HepG2 (cell line): ENCODE data around the gene ACKR3. TPM values are rescaled to one million over a fixed set of nuclear protein-coding genes. Genes with fewer than 3 reads are reported as not detected.

Source experiments
- ATAC-seq: fragments of 200-7000 bp; cut with Tn5 transposase; 3 replicates; pipeline ENCODE4 v1.9.1; 2020; ENCODE audit warnings: mild to moderate bottlenecking, moderate library complexity
- BruUV-seq: library from RNA; stranded (reverse); fragments of 400-500 nt; replicated peaks from 2 replicates; lab custom pipeline; 2021; lab: Mats Ljungman, UMichigan
- CTCF ChIA-PET: fragments of 300-600 bp; formaldehyde crosslinking; extraction: SDS; loops from one replicate; lab custom pipeline; 2021; ENCODE audit warnings: low total read pairs, inconsistent platforms, low intra/inter-chr PET ratio; lab: Yijun Ruan, JAX
- POLR2A ChIA-PET: fragments of 350-600 bp; sonication (Branson Sonifier 250); formaldehyde crosslinking; loops from one replicate; lab custom pipeline; 2020; ENCODE audit warnings: antibody characterized with exemption, inconsistent platforms; lab: Yijun Ruan, JAX
- DNase-seq: peaks from one replicate; pipeline ENCODE4 v3.0.0-alpha.2; 2015; ENCODE audit warnings: low spot score
- FAIRE-seq: peaks from 3 replicates; lab custom pipeline; 2011; peaks lifted over from hg19 to GRCh38; lab: Jason Lieb, UNC
- H2AFZ ChIP-seq: one replicate; pipeline ENCODE4 v1.6.1; 2011; ENCODE audit warnings: low read length, inconsistent platforms
- H3K27ac ChIP-seq: fragments of 300-600 bp; 3 replicates; pipeline ENCODE4 v1.8.0; 2011; ENCODE audit warnings: mixed run types, mild to moderate bottlenecking, mixed read lengths, low read length, inconsistent platforms; ENCODE audit not compliant: insufficient read depth; ENCODE audit errors: extremely low read length
- H3K27me3 ChIP-seq, 2 experiments: fragments of 200-600 bp in 1 of 2; 2 replicates in 1 of 2; 3 replicates in 1 of 2; pipeline versions ENCODE4 v1.6.0 to v1.8.0; 2011; ENCODE audit warnings: low read length in 2 of 2, mild to moderate bottlenecking in 2 of 2, moderate library complexity in 2 of 2, inconsistent platforms in 1 of 2; ENCODE audit not compliant: insufficient read depth in 2 of 2, control insufficient read depth in 1 of 2
- H3K36me3 ChIP-seq, 2 experiments: fragments of 200-600 bp in 1 of 2; replicated peaks in 1 of 2; 2 replicates in 1 of 2; 3 replicates in 1 of 2; pipeline versions ENCODE4 v1.5.1 to v1.8.0; 2011; ENCODE audit warnings: low read length in 2 of 2, inconsistent platforms in 1 of 2; ENCODE audit not compliant: insufficient read depth in 2 of 2, control insufficient read depth in 1 of 2
- H3K4me1 ChIP-seq: 2 replicates; pipeline ENCODE4 v1.5.1; 2012; ENCODE audit warnings: low read length, inconsistent platforms; ENCODE audit not compliant: insufficient read depth
- H3K4me2 ChIP-seq: 2 replicates; pipeline ENCODE4 v1.6.0; 2011; ENCODE audit warnings: low read depth, low read length, inconsistent platforms
- H3K4me3 ChIP-seq, 3 experiments: fragments of 200-600 bp in 1 of 3; sonication (generic), shearing (Covaris generic) in 1 of 3; replicated peaks in 1 of 3; 2 replicates each; pipeline ENCODE4 v1.5.1; 2011 to 2016; ENCODE audit warnings: low read length in 3 of 3, inconsistent platforms in 2 of 3, low read depth in 2 of 3, mild to moderate bottlenecking in 2 of 3, control low read depth in 1 of 3, mixed read lengths in 1 of 3; ENCODE audit not compliant: insufficient read depth in 1 of 3
- H3K79me2 ChIP-seq: one replicate; pipeline ENCODE4 v1.6.1; 2011; ENCODE audit warnings: low read length, inconsistent platforms; ENCODE audit not compliant: insufficient read depth
- H3K9ac ChIP-seq: 2 replicates; pipeline ENCODE4 v1.6.0; 2011; ENCODE audit warnings: mild to moderate bottlenecking, low read depth, low read length, inconsistent platforms; ENCODE audit not compliant: insufficient read depth
- H3K9me3 ChIP-seq: 2 replicates; pipeline ENCODE4 v1.5.1; 2012; ENCODE audit warnings: mild to moderate bottlenecking, low read length
- H4K20me1 ChIP-seq: 2 replicates; pipeline ENCODE4 v1.6.0; 2011; ENCODE audit warnings: inconsistent platforms, mild to moderate bottlenecking, low read length, moderate library complexity; ENCODE audit not compliant: insufficient read depth
- ARNTL ChIP-seq: sonication (generic); formaldehyde crosslinking; IDR thresholded peaks from 2 replicates; pipeline ENCODE4 v1.4.0; 2020; ENCODE audit warnings: mild to moderate bottlenecking, missing genetic modification reagents
- GABPB1 ChIP-seq: IDR thresholded peaks from 2 replicates; pipeline ENCODE4 v1.6.1; 2016; ENCODE audit warnings: mild to moderate bottlenecking, missing genetic modification reagents, moderate library complexity, missing compliant biosample characterization
- MIXL1 ChIP-seq: IDR thresholded peaks from 2 replicates; pipeline ENCODE4 v1.6.1; 2016
- SOX13 ChIP-seq, 3 experiments: fragments of 450-650 bp in 1 of 3; sonication (generic) in 1 of 3; formaldehyde crosslinking in 1 of 3; IDR thresholded peaks in 2 of 3; conservative IDR thresholded peaks in 1 of 3; 2 replicates each; pipeline versions ENCODE4 v1.5.0 to v1.6.1; 2016 to 2020; ENCODE audit warnings: antibody characterized with exemption in 1 of 3, mild to moderate bottlenecking in 1 of 3, missing compliant biosample characterization in 1 of 3, missing genetic modification reagents in 1 of 3, moderate library complexity in 1 of 3
- SP4 ChIP-seq: sonication (generic); formaldehyde crosslinking; IDR thresholded peaks from 2 replicates; pipeline ENCODE4 v1.8.1; 2023; ENCODE audit warnings: mild to moderate bottlenecking, missing genetic modification reagents
- TCF12 ChIP-seq, 2 experiments: fragments of 450-650 bp in 1 of 2; sonication (generic) in 1 of 2; formaldehyde crosslinking in 1 of 2; IDR thresholded peaks; 2 replicates each; pipeline versions ENCODE4 v1.6.1 to v1.8.0; 2017 to 2022; ENCODE audit warnings: antibody characterized with exemption in 1 of 2, mild to moderate bottlenecking in 1 of 2, missing genetic modification reagents in 1 of 2, moderate library complexity in 1 of 2
- TERF1 ChIP-seq: sonication (generic); formaldehyde crosslinking; IDR thresholded peaks from 2 replicates; pipeline ENCODE4 v1.8.0; 2022; ENCODE audit warnings: mild to moderate bottlenecking, missing genetic modification reagents, moderate library complexity
- ZBTB21 ChIP-seq: sonication (generic); formaldehyde crosslinking; IDR thresholded peaks from 2 replicates; pipeline ENCODE4 v1.4.0; 2020; ENCODE audit warnings: missing genetic modification reagents
- ZBTB7B ChIP-seq: sonication (generic); formaldehyde crosslinking; IDR thresholded peaks from 2 replicates; pipeline ENCODE4 v1.4.0; 2020; ENCODE audit warnings: missing genetic modification reagents
- ZC3H4 ChIP-seq: sonication (generic); formaldehyde crosslinking; IDR thresholded peaks from 2 replicates; pipeline ENCODE4 v1.4.0; 2020; ENCODE audit warnings: missing genetic modification reagents, borderline replicate concordance
- ZEB1 ChIP-seq: IDR thresholded peaks from 2 replicates; pipeline ENCODE4 v1.6.1; 2012; ENCODE audit warnings: mild to moderate bottlenecking, low read depth, inconsistent platforms; ENCODE audit not compliant: insufficient replicate concordance
- ZNF333 ChIP-seq: sonication (generic); formaldehyde crosslinking; IDR thresholded peaks from 2 replicates; pipeline ENCODE4 v1.4.0; 2020; ENCODE audit warnings: mild to moderate bottlenecking, missing genetic modification reagents, borderline replicate concordance
- ZNF737 ChIP-seq: sonication (generic); formaldehyde crosslinking; IDR thresholded peaks from 2 replicates; pipeline ENCODE4 v1.5.0; 2020; ENCODE audit warnings: missing genetic modification reagents, mild to moderate bottlenecking, borderline replicate concordance
- ZNF773 ChIP-seq: sonication (generic); formaldehyde crosslinking; IDR thresholded peaks from 2 replicates; pipeline ENCODE4 v1.4.0; 2020; ENCODE audit warnings: missing genetic modification reagents, borderline replicate concordance
- WGBS: methylation state at CpG from one replicate; pipeline ENCODE4 v1.1.6; 2017; ENCODE audit warnings: low lambda C conversion rate; 5-methylcytosine and 5-hydroxymethylcytosine counted together
- in situ Hi-C: cut with HindIII; loops from 2 replicates; pipeline ENCODE4 v1.10.0; 2017; ENCODE audit warnings: low pct_unique_long_range_greater_than_20kb; ENCODE audit not compliant: extremely low pct_ligation_motif_present
- intact Hi-C: fragments of 100-400 bp; cut with micrococcal nuclease; formaldehyde crosslinking; loops from one replicate; pipeline ENCODE4 v1.10.0; 2022; ENCODE audit not compliant: unreplicated experiment
- polyA plus RNA-seq, 8 experiments: library from polyadenylated mRNA; depleted of rRNA in 3 of 8; stranded (reverse) in 7 of 8; unstranded in 1 of 8; fragments of >200 nt; fragmentation: Illumina TruSeq in 4 of 8; extraction: Trizol in 4 of 8; gene quantifications; 2 replicates each; pipeline versions ENCODE4 v1.2.1 to v1.2.3, GENCODE V29; 2011 to 2016; ENCODE audit warnings: low read depth in 4 of 8, missing spikeins in 1 of 8, mixed read lengths in 1 of 8; ENCODE audit not compliant: insufficient read depth in 1 of 8
- total RNA-seq, 5 experiments: library from RNA; depleted of rRNA; stranded (reverse); fragments of >200 nt; fragmentation: Illumina TruSeq; extraction: Trizol; gene quantifications; 2 replicates each; pipeline ENCODE4 v1.2.3, GENCODE V29; 2016; ENCODE audit warnings: low read depth in 1 of 5
- TF ChIP-seq, protein P1 (sequence below): sonication (generic); formaldehyde crosslinking; IDR thresholded peaks from 2 replicates; pipeline ENCODE4 v1.9.0; 2022; ENCODE audit warnings: missing genetic modification reagents, mild to moderate bottlenecking, borderline replicate concordance
- TF ChIP-seq, protein P2 (sequence below): sonication (generic); formaldehyde crosslinking; IDR thresholded peaks from 2 replicates; pipeline ENCODE4 v1.4.0; 2020; ENCODE audit warnings: missing genetic modification reagents

ACKR3 gene
- total and polyA plus RNA-seq, 2 of the 13 experiments (the other 11 are each of a cell fraction or from before 2014, with no cell fraction given) = not detected

GRCh38 chr2:236568068-236568921 lies 1.3 kb upstream of the ACKR3 start:
- Histone ChIP-seq H3K9ac (no peak overlapping the region), H3K27me3 (peaks cover 0 to 60% of the 10 kb centered on the region in 2 experiments; a peak in 4 of 5 replicates), H3K36me3 (no peaks in the 10 kb centered on the region), H3K79me2 (no peaks in the 10 kb centered on the region), H3K9me3 (no peaks in the 10 kb centered on the region), H2AFZ (no peak overlapping the region), H3K4me3 (peak overlapping the region in 1 of 3 experiments; percentile 37; a peak in 1 of 6 replicates), H3K4me1 (peaks cover 20% of the 10 kb centered on the region), H4K20me1 (no peaks in the 10 kb centered on the region), H3K27ac (no peak overlapping the region), H3K4me2 (peak overlapping the region; percentile 47)
- 13% methylated on average over 49 of the region's 49 CpGs for WGBS
- ATAC-seq (peak; percentile 79), DNase-seq (no peak), FAIRE-seq (no peak)
- BruUV-seq = no TSS peak
- intact Hi-C loops (loop anchor here (5.0 kb wide), 1 partner anchor 56 kb away; no protein-coding TSS in a partner anchor), in situ Hi-C loops (no loop called here)
- CTCF ChIA-PET = no interaction called here
- POLR2A ChIA-PET = no interaction called here
- TF ChIP-seq, protein P1, sequence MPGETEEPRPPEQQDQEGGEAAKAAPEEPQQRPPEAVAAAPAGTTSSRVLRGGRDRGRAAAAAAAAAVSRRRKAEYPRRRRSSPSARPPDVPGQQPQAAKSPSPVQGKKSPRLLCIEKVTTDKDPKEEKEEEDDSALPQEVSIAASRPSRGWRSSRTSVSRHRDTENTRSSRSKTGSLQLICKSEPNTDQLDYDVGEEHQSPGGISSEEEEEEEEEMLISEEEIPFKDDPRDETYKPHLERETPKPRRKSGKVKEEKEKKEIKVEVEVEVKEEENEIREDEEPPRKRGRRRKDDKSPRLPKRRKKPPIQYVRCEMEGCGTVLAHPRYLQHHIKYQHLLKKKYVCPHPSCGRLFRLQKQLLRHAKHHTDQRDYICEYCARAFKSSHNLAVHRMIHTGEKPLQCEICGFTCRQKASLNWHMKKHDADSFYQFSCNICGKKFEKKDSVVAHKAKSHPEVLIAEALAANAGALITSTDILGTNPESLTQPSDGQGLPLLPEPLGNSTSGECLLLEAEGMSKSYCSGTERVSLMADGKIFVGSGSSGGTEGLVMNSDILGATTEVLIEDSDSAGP = no peak
- 0 out of 2 replicates have a peak, but pooled peaks have one; percentile 47 for TF ChIP-seq SP4
- no peak for TF ChIP-seq ZBTB21
- no peak for TF ChIP-seq TERF1 (CRISPR knock-in tag)
- TF ChIP-seq TCF12 (IDR thresholded peaks at IDR 0.05) = no peak
- no peak for TF ChIP-seq TCF12 (CRISPR knock-in tag; IDR thresholded peaks at IDR 0.05)
- no peak for TF ChIP-seq ZNF773
- 0 out of 2 replicates have a peak, but pooled peaks have one; percentile 17 for TF ChIP-seq ZBTB7B
- no peak for TF ChIP-seq ARNTL
- no peak for TF ChIP-seq MIXL1 (CRISPR knock-in tag)
- TF ChIP-seq SOX13 (IDR thresholded peaks at IDR 0.05) = no peak
- no peak for TF ChIP-seq SOX13 (CRISPR knock-in tag; conservative IDR thresholded peaks at IDR 0.05 in 1 of 2, IDR thresholded peaks at IDR 0.05 in 1 of 2)
- TF ChIP-seq ZC3H4 (CRISPR knock-in tag) = no peak
- TF ChIP-seq GABPB1 (CRISPR knock-in tag) = 0 out of 2 replicates have a peak, but pooled peaks have one; percentile 17
- TF ChIP-seq, protein P2, sequence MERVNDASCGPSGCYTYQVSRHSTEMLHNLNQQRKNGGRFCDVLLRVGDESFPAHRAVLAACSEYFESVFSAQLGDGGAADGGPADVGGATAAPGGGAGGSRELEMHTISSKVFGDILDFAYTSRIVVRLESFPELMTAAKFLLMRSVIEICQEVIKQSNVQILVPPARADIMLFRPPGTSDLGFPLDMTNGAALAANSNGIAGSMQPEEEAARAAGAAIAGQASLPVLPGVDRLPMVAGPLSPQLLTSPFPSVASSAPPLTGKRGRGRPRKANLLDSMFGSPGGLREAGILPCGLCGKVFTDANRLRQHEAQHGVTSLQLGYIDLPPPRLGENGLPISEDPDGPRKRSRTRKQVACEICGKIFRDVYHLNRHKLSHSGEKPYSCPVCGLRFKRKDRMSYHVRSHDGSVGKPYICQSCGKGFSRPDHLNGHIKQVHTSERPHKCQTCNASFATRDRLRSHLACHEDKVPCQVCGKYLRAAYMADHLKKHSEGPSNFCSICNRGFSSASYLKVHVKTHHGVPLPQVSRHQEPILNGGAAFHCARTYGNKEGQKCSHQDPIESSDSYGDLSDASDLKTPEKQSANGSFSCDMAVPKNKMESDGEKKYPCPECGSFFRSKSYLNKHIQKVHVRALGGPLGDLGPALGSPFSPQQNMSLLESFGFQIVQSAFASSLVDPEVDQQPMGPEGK (CRISPR knock-in tag) = 0 out of 2 replicates have a peak, but pooled peaks have one; percentile 20
- no peak for TF ChIP-seq ZNF333 (CRISPR knock-in tag)
- TF ChIP-seq ZEB1 = no peak
- no peak for TF ChIP-seq ZNF737 (CRISPR knock-in tag)
